Sigmoid colon (tissue), 4 donors: Measurements from ENCODE around the gene IL32.

Experiments used
- EP300 ChIP-seq, 4 donors: sonication (generic); formaldehyde crosslinking; IDR thresholded peaks; one replicate each; pipeline ENCODE4 v1.6.1; 2017; ENCODE audit warnings: antibody characterized with exemption in 4 of 4
- TF ChIP-seq, protein P1 (sequence below), 4 experiments: fragments of 450-650 bp in 3 of 4; fragments of 200-600 bp in 1 of 4; IDR thresholded peaks; one replicate each; pipeline ENCODE4 v1.5.1; 2016 to 2019; ENCODE audit warnings: antibody characterized with exemption in 4 of 4, mild to moderate bottlenecking in 3 of 4, moderate library complexity in 2 of 4

DNA sequence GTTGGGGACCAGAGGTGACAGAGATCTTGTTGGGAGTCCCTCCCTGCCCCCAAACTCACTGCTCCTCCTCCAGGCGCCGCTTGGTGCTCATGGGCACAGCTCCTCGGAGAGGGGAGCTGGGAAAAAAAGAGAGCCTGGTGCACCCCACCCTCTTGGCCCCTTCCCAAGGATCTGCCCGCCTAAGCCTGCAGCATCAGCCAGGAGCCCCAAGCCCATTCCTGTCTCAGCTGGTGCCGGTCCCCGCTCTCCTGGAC lies 42.1 kb upstream of the IL32 start:
- TF ChIP-seq, protein P1, sequence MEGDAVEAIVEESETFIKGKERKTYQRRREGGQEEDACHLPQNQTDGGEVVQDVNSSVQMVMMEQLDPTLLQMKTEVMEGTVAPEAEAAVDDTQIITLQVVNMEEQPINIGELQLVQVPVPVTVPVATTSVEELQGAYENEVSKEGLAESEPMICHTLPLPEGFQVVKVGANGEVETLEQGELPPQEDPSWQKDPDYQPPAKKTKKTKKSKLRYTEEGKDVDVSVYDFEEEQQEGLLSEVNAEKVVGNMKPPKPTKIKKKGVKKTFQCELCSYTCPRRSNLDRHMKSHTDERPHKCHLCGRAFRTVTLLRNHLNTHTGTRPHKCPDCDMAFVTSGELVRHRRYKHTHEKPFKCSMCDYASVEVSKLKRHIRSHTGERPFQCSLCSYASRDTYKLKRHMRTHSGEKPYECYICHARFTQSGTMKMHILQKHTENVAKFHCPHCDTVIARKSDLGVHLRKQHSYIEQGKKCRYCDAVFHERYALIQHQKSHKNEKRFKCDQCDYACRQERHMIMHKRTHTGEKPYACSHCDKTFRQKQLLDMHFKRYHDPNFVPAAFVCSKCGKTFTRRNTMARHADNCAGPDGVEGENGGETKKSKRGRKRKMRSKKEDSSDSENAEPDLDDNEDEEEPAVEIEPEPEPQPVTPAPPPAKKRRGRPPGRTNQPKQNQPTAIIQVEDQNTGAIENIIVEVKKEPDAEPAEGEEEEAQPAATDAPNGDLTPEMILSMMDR (IDR thresholded peaks at IDR 0.05), result no peak
- no peak for TF ChIP-seq EP300 (IDR thresholded peaks at IDR 0.05)
